SK-N-SH (cell line): ENCODE results near the gene CNTN4. TPM values are rescaled to one million over a fixed set of nuclear protein-coding genes. Genes with fewer than 3 reads are reported as not detected.
A peak's percentile ranks its signal among the peaks of the same experiment; 100 is the strongest.

ENCODE experiments used
- CTCF ChIA-PET: fragments of 300-600, 350-600 bp; formaldehyde crosslinking; extraction: SDS; loops from one replicate; lab custom pipeline; 2021; lab: Yijun Ruan, JAX
- POLR2A ChIA-PET: fragments of 350-600 bp; sonication (Branson Sonifier 250); formaldehyde crosslinking; extraction: SDS; loops from one replicate; lab custom pipeline; 2020; ENCODE audit warnings: antibody characterized with exemption, inconsistent platforms; lab: Yijun Ruan, JAX
- DNase-seq: peaks from one replicate; pipeline ENCODE4 v3.0.0; 2012
- H2AFZ ChIP-seq: fragments of 200-600 bp; sonication (generic); 2 replicates; pipeline ENCODE4 v1.8.1; 2016; ENCODE audit warnings: antibody characterized with exemption, mild to moderate bottlenecking, low read depth
- H3F3A ChIP-seq: fragments of 200-600 bp; sonication (generic); replicated peaks from 2 replicates; pipeline ENCODE3; 2016; ENCODE audit warnings: antibody characterized with exemption, mild to moderate bottlenecking; ENCODE audit not compliant: insufficient read depth
- H3K27ac ChIP-seq, 2 experiments: fragments of 200-500 bp in 1 of 2; fragments of 200-600 bp in 1 of 2; sonication (Bioruptor generic) in 1 of 2; sonication (generic), shearing (Covaris generic) in 1 of 2; 2 replicates each; pipeline versions ENCODE4 v1.5.1 to v1.6.1; 2014 to 2016; ENCODE audit warnings: low read depth in 2 of 2, inconsistent platforms in 1 of 2, low read length in 1 of 2, mild to moderate bottlenecking in 1 of 2, mixed read lengths in 1 of 2
- H3K27me3 ChIP-seq: fragments of 200-600 bp; sonication (generic), shearing (Covaris generic); 2 replicates; pipeline ENCODE4 v1.6.1; 2016; ENCODE audit warnings: mixed run types; ENCODE audit not compliant: insufficient read depth
- H3K36me3 ChIP-seq, 2 experiments: fragments of 200-500 bp in 1 of 2; fragments of 200-600 bp in 1 of 2; sonication (Bioruptor generic) in 1 of 2; sonication (generic) in 1 of 2; replicated peaks in 1 of 2; 2 replicates each; pipeline versions ENCODE3 to v1.5.1; 2014 to 2016; ENCODE audit warnings: low read length in 1 of 2, mild to moderate bottlenecking in 1 of 2; ENCODE audit not compliant: insufficient read depth in 2 of 2, control insufficient read depth in 1 of 2
- H3K4me1 ChIP-seq, 2 experiments: fragments of 200-500 bp in 1 of 2; fragments of 200-600 bp in 1 of 2; sonication (Bioruptor generic) in 1 of 2; sonication (generic), shearing (Covaris generic) in 1 of 2; 2 replicates each; pipeline versions ENCODE4 v1.5.1 to v1.6.1; 2014 to 2016; ENCODE audit warnings: low read depth in 1 of 2, low read length in 1 of 2, mixed run types in 1 of 2; ENCODE audit not compliant: insufficient read depth in 2 of 2, control insufficient read depth in 1 of 2
- H3K4me2 ChIP-seq: fragments of 200-600 bp; sonication (generic), shearing (Covaris generic); 2 replicates; pipeline ENCODE4 v1.6.1; 2017; ENCODE audit warnings: mixed run types
- H3K4me3 ChIP-seq, 2 experiments: fragments of 200-500 bp in 1 of 2; fragments of 200-600 bp in 1 of 2; sonication (Bioruptor generic) in 1 of 2; sonication (generic), shearing (Covaris generic) in 1 of 2; 2 replicates each; pipeline versions ENCODE4 v1.5.1 to v1.8.1; 2014 to 2016; ENCODE audit warnings: low read depth in 2 of 2, inconsistent platforms in 1 of 2, low read length in 1 of 2, mild to moderate bottlenecking in 1 of 2, mixed read lengths in 1 of 2, moderate library complexity in 1 of 2
- H3K79me2 ChIP-seq: fragments of 200-600 bp; sonication (generic); 2 replicates; pipeline ENCODE4 v1.8.1; 2017; ENCODE audit warnings: mild to moderate bottlenecking; ENCODE audit not compliant: insufficient read depth
- H3K9ac ChIP-seq: fragments of 200-600 bp; sonication (generic); 2 replicates; pipeline ENCODE4 v1.6.1; 2017; ENCODE audit warnings: mixed run types
- H3K9me2 ChIP-seq: fragments of 200-600 bp; sonication (generic); 2 replicates; pipeline ENCODE4 v1.6.1; 2017; ENCODE audit warnings: mixed run types
- H3K9me3 ChIP-seq: fragments of 200-600 bp; sonication (generic); 2 replicates; pipeline ENCODE4 v1.6.1; 2017; ENCODE audit warnings: mixed run types, mild to moderate bottlenecking, moderate library complexity
- H4K20me1 ChIP-seq: fragments of 200-600 bp; sonication (generic); 2 replicates; pipeline ENCODE4 v1.6.1; 2017; ENCODE audit warnings: mild to moderate bottlenecking, mixed run types; ENCODE audit not compliant: insufficient read depth
- CHD2 ChIP-seq: fragments of 150-350 bp; IDR thresholded peaks from 2 replicates; pipeline ENCODE4 v1.6.1; 2018; ENCODE audit warnings: low read length; ENCODE audit not compliant: partially characterized antibody
- ELF1 ChIP-seq: IDR thresholded peaks from 2 replicates; pipeline ENCODE4 v1.4.0; 2012
- EZH2phosphoT487 ChIP-seq: fragments of 200-600 bp; sonication (generic); IDR thresholded peaks from 2 replicates; pipeline ENCODE4 v1.6.1; 2017; ENCODE audit warnings: low read depth, mixed run types, mild to moderate bottlenecking, antibody characterized with exemption, moderate library complexity, borderline replicate concordance
- FOSL2 ChIP-seq: IDR thresholded peaks from 2 replicates; pipeline ENCODE4 v1.4.0; 2012; ENCODE audit warnings: low read depth, mild to moderate bottlenecking, moderate library complexity, borderline replicate concordance
- FOXJ3 ChIP-seq: sonication (generic); formaldehyde crosslinking; IDR thresholded peaks from 2 replicates; pipeline ENCODE4 v1.5.1; 2020; ENCODE audit warnings: mild to moderate bottlenecking, missing genetic modification reagents
- GABPA ChIP-seq: IDR thresholded peaks from 2 replicates; pipeline ENCODE4 v1.4.0; 2012; ENCODE audit warnings: low read depth, mild to moderate bottlenecking
- JUND ChIP-seq: IDR thresholded peaks from 2 replicates; pipeline ENCODE4 v1.4.0; 2012
- MEF2A ChIP-seq: IDR thresholded peaks from 2 replicates; pipeline ENCODE4 v1.4.0; 2012; ENCODE audit warnings: low read depth, borderline replicate concordance
- MXI1 ChIP-seq: IDR thresholded peaks from 2 replicates; pipeline ENCODE4 v1.6.1; 2012; ENCODE audit warnings: mild to moderate bottlenecking, low read depth, low read length, improper control_type of control experiment
- NFIC ChIP-seq: IDR thresholded peaks from 2 replicates; pipeline ENCODE4 v1.4.0; 2012; ENCODE audit warnings: borderline replicate concordance
- NRF1 ChIP-seq: IDR thresholded peaks from 2 replicates; pipeline ENCODE4 v1.6.1; 2012; ENCODE audit warnings: low read depth, mild to moderate bottlenecking, low read length
- RAD21 ChIP-seq: IDR thresholded peaks from 2 replicates; pipeline ENCODE4 v1.6.1; 2012; ENCODE audit warnings: mild to moderate bottlenecking, low read length
- RXRA ChIP-seq: IDR thresholded peaks from 2 replicates; pipeline ENCODE4 v1.4.0; 2012; ENCODE audit warnings: low read depth, mild to moderate bottlenecking, borderline replicate concordance
- SIN3A ChIP-seq: IDR thresholded peaks from 2 replicates; pipeline ENCODE4 v1.6.1; 2012; ENCODE audit warnings: low read depth, mild to moderate bottlenecking, low read length, moderate library complexity, borderline replicate concordance
- SMC3 ChIP-seq: IDR thresholded peaks from 2 replicates; pipeline ENCODE4 v1.6.1; 2012; ENCODE audit warnings: low read depth, low read length, improper control_type of control experiment
- TAF1 ChIP-seq: IDR thresholded peaks from 2 replicates; pipeline ENCODE4 v1.6.1; 2012; ENCODE audit warnings: low read depth, mild to moderate bottlenecking, low read length, moderate library complexity, borderline replicate concordance
- WGBS: methylation state at CpG from one replicate; pipeline ENCODE4 v1.1.6; 2017; ENCODE audit warnings: low lambda C conversion rate; 5-methylcytosine and 5-hydroxymethylcytosine counted together
- polyA plus RNA-seq, 3 experiments: library from polyadenylated mRNA; depleted of rRNA; stranded (reverse); fragments of >200 nt; gene quantifications; 2 replicates each; pipeline ENCODE4 v1.2.3, GENCODE V29; 2012
- TF ChIP-seq, protein P1 (sequence below): IDR thresholded peaks from 2 replicates; pipeline ENCODE4 v1.6.1; 2012; ENCODE audit warnings: mild to moderate bottlenecking, low read depth, low read length, moderate library complexity
- TF ChIP-seq, protein P2 (sequence below): fragments of 150-350 bp; IDR thresholded peaks from 2 replicates; pipeline ENCODE4 v1.6.1; 2016; ENCODE audit warnings: mild to moderate bottlenecking, low read depth, low read length
- TF ChIP-seq, protein P3 (sequence below): fragments of 200-600 bp; sonication (generic); IDR thresholded peaks from 2 replicates; pipeline ENCODE4 v1.6.1; 2017; ENCODE audit warnings: antibody characterized with exemption, mild to moderate bottlenecking, moderate library complexity
- TF ChIP-seq, protein P4 (sequence below): IDR thresholded peaks from 2 replicates; pipeline ENCODE4 v1.4.0; 2012; ENCODE audit warnings: low read depth

Gene CNTN4
- polyA plus RNA-seq, 1 of the 3 experiments (the other 2 are of a cell fraction): 0.12 TPM

DNA sequence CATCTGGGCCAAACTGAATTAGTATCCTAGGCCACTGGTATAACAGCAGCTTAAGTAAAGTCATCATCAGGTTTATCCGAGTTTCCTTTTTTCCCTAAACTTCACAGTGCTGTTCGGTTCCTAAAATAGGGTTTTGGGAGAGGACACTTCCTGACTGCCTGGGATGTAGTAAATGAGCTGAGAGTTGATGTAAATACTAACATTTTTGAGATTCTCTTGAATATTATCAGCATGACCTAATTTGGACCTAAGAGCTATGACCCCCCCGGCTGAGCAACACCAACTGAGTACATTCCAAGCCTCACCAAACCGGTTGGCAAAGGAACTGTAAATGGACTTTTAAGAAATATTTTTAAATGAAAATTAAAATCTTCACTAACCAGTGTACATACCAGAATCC is 932.7 kb downstream of the CNTN4 start:
- Histone ChIP-seq H3K4me1 (peaks cover 0 to 8% of the 10 kb centered on the region in 2 experiments; a peak in 1 of 4 replicates), H2AFZ (no peak overlapping the region), H4K20me1 (no peaks in the 10 kb centered on the region), H3K9me3 (no peaks in the 10 kb centered on the region), H3F3A (no peaks in the 10 kb centered on the region), H3K4me3 (no peak overlapping the region), H3K27me3 (no peaks in the 10 kb centered on the region), H3K9me2 (no peaks in the 10 kb centered on the region), H3K27ac (peak overlapping the region in 1 of 2 experiments; percentile 47; a peak in 2 of 4 replicates), H3K9ac (no peak overlapping the region), H3K79me2 (no peaks in the 10 kb centered on the region), H3K36me3 (no peaks in the 10 kb centered on the region), H3K4me2 (no peak overlapping the region)
- CTCF ChIA-PET: interaction anchor here (2.4 kb wide), 1 partner anchor 13 kb away, joined by 12 read pairs; no protein-coding TSS in a partner anchor
- WGBS: 46% methylated on average over 4 of the region's 4 CpGs
- TF ChIP-seq FOXJ3 (CRISPR knock-in tag): no peak
- DNase-seq: no peak
- POLR2A ChIA-PET: no interaction called here

DNA sequence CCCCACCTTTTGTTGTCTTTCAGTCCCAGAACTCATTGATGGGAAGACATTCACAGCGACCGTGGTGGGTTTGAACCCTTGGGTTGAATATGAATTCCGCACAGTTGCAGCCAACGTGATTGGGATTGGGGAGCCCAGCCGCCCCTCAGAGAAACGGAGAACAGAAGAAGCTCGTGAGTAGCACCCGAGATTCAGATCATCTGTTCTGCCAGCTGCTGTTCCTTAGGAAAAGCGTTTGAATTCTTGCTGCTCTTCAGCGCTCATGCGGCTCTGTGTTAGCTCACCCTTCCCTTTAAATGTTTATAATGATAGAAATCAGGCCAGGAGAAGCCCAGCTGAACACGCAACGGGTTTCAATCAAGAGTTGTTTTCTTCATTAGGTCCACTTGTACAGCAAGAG is 938.5 kb downstream of the CNTN4 start:
- Histone ChIP-seq H3K9ac (no peak overlapping the region), H3K79me2 (no peaks in the 10 kb centered on the region), H3K36me3 (no peaks in the 10 kb centered on the region), H3K4me2 (no peak overlapping the region), H3K27me3 (no peaks in the 10 kb centered on the region), H3K4me1 (no peaks in the 10 kb centered on the region), H3K4me3 (no peak overlapping the region), H3K9me3 (no peaks in the 10 kb centered on the region), H4K20me1 (no peaks in the 10 kb centered on the region), H3K9me2 (no peaks in the 10 kb centered on the region), H3F3A (no peaks in the 10 kb centered on the region), H3K27ac (no peak overlapping the region), H2AFZ (no peak overlapping the region)
- no peak for DNase-seq
- WGBS: 58% methylated on average over 13 of the region's 13 CpGs
- TF ChIP-seq NFIC (no peak), GABPA (no peak), SIN3A (no peak), EZH2phosphoT487 (no peak), FOSL2 (no peak), JUND (no peak), RAD21 (no peak), TAF1 (no peak), MXI1 (no peak), SMC3 (no peak), MEF2A (no peak), NRF1 (no peak), ELF1 (no peak), CHD2 (no peak), RXRA (no peak)
- TF ChIP-seq, protein P1, sequence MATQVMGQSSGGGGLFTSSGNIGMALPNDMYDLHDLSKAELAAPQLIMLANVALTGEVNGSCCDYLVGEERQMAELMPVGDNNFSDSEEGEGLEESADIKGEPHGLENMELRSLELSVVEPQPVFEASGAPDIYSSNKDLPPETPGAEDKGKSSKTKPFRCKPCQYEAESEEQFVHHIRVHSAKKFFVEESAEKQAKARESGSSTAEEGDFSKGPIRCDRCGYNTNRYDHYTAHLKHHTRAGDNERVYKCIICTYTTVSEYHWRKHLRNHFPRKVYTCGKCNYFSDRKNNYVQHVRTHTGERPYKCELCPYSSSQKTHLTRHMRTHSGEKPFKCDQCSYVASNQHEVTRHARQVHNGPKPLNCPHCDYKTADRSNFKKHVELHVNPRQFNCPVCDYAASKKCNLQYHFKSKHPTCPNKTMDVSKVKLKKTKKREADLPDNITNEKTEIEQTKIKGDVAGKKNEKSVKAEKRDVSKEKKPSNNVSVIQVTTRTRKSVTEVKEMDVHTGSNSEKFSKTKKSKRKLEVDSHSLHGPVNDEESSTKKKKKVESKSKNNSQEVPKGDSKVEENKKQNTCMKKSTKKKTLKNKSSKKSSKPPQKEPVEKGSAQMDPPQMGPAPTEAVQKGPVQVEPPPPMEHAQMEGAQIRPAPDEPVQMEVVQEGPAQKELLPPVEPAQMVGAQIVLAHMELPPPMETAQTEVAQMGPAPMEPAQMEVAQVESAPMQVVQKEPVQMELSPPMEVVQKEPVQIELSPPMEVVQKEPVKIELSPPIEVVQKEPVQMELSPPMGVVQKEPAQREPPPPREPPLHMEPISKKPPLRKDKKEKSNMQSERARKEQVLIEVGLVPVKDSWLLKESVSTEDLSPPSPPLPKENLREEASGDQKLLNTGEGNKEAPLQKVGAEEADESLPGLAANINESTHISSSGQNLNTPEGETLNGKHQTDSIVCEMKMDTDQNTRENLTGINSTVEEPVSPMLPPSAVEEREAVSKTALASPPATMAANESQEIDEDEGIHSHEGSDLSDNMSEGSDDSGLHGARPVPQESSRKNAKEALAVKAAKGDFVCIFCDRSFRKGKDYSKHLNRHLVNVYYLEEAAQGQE: no peak
- TF ChIP-seq, protein P2, sequence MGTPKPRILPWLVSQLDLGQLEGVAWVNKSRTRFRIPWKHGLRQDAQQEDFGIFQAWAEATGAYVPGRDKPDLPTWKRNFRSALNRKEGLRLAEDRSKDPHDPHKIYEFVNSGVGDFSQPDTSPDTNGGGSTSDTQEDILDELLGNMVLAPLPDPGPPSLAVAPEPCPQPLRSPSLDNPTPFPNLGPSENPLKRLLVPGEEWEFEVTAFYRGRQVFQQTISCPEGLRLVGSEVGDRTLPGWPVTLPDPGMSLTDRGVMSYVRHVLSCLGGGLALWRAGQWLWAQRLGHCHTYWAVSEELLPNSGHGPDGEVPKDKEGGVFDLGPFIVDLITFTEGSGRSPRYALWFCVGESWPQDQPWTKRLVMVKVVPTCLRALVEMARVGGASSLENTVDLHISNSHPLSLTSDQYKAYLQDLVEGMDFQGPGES: no peak
- TF ChIP-seq, protein P3, sequence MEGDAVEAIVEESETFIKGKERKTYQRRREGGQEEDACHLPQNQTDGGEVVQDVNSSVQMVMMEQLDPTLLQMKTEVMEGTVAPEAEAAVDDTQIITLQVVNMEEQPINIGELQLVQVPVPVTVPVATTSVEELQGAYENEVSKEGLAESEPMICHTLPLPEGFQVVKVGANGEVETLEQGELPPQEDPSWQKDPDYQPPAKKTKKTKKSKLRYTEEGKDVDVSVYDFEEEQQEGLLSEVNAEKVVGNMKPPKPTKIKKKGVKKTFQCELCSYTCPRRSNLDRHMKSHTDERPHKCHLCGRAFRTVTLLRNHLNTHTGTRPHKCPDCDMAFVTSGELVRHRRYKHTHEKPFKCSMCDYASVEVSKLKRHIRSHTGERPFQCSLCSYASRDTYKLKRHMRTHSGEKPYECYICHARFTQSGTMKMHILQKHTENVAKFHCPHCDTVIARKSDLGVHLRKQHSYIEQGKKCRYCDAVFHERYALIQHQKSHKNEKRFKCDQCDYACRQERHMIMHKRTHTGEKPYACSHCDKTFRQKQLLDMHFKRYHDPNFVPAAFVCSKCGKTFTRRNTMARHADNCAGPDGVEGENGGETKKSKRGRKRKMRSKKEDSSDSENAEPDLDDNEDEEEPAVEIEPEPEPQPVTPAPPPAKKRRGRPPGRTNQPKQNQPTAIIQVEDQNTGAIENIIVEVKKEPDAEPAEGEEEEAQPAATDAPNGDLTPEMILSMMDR: no peak
- TF ChIP-seq, protein P4, sequence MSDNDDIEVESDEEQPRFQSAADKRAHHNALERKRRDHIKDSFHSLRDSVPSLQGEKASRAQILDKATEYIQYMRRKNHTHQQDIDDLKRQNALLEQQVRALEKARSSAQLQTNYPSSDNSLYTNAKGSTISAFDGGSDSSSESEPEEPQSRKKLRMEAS: no peak
- ChIA-PET CTCF (no interaction called here), POLR2A (no interaction called here)
